Colonic mucosa (tissue), 4 donors: ENCODE data around the gene CNST. TPM values are rescaled to one million over a fixed set of nuclear protein-coding genes. Genes with fewer than 3 reads are reported as not detected.
A peak's percentile ranks its signal among the peaks of the same experiment; 100 is the strongest.
"Not testable (repeated sequence)": the region's sequence is repeated elsewhere in the genome, so short reads cannot be mapped to it uniquely, and the experiment has no call there.

ENCODE experiments used
- DNase-seq: peaks from one replicate; pipeline ENCODE4 v3.0.0-alpha.2; 2020
- H3K27ac ChIP-seq: fragments of 200-600 bp; one replicate; pipeline ENCODE4 v1.8.0; 2021
- H3K27me3 ChIP-seq: fragments of 200-600 bp; one replicate; pipeline ENCODE4 v1.8.0; 2021
- H3K36me3 ChIP-seq: fragments of 200-600 bp; one replicate; pipeline ENCODE4 v1.8.0; 2021
- H3K4me1 ChIP-seq: fragments of 200-600 bp; one replicate; pipeline ENCODE4 v1.8.0; 2021; ENCODE audit warnings: mild to moderate bottlenecking
- H3K4me3 ChIP-seq: fragments of 200-600 bp; one replicate; pipeline ENCODE4 v1.8.0; 2021
- H3K9ac ChIP-seq, 2 donors: one replicate each; pipeline ENCODE4 v1.7.0; 2013; ENCODE audit warnings: control low read depth in 2 of 2, low read depth in 2 of 2, low read length in 2 of 2
- H3K9me3 ChIP-seq: fragments of 200-600 bp; one replicate; pipeline ENCODE4 v1.8.0; 2021
- intact Hi-C: fragments of 100-400 bp; cut with DNase I; formaldehyde crosslinking; loops from one replicate; pipeline ENCODE4 v1.14.1; 2022
- total RNA-seq, 2 donors: library from RNA; stranded (reverse); fragmentation: NEBNext Ultra II Directional in 1 of 2; extraction: Animal tissue kit (Norgen Biotek cat#: 25700) in 1 of 2; gene quantifications; one replicate each; pipeline ENCODE4 v1.2.1, GENCODE V29; 2021
- TF ChIP-seq, protein P1 (sequence below): fragments of 200-600 bp; IDR thresholded peaks from one replicate; pipeline ENCODE4 v1.8.0; 2022; ENCODE audit warnings: antibody characterized with exemption, mild to moderate bottlenecking
- donor health status: healthy.
- donor health status: DM: no; HTN: no; CAD: no.
- donor health status: DM: no; HTN: no; CAD: no.

CNST gene
- total RNA-seq, 2 donors from 2014 or later, result 20.9 to 43.1 TPM

DNA sequence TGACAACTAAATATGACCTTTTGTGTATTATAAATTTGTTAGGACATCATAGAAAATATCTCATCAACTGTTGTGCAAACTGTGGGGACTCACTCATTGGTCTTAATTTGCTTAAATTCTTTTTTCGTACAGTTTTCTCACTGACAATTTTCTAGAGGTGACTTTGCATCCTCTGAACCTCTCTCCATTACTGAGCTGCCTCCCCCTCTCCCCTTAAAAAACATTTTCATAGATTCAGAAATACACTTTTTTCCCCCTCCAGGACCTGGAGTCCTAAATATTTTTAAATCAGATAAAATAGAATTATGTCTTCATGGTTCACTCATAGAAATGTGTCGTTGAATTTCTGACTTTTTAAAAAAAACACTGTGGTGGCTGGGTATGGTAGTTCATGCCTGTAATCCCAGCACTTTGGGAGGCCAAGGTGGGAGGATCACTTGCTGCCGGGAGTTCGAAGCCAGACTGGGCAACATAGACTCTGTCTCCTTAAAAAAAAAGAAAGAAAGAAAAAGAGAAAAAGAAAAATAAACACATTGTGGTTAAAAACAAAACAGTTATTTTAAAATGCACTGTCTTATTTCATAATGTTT lies 1.5 kb downstream of the CNST start:
- Histone ChIP-seq H3K27me3 (no peaks in the 10 kb centered on the region), H3K4me3 (peak overlapping the region; percentile 93), H3K36me3 (no peaks in the 10 kb centered on the region), H3K9me3 (no peaks in the 10 kb centered on the region), H3K9ac (peak overlapping the region in 1 of 2 donors; percentile 96), H3K4me1 (peaks cover 8% of the 10 kb centered on the region), H3K27ac (peak overlapping the region; percentile 98)
- DNase-seq, result no peak
- intact Hi-C loops, result loop anchor here (10.0 kb wide), 1 partner anchor 63 kb away; the partner anchor contains the start of gene SMYD3
- TF ChIP-seq, protein P1, sequence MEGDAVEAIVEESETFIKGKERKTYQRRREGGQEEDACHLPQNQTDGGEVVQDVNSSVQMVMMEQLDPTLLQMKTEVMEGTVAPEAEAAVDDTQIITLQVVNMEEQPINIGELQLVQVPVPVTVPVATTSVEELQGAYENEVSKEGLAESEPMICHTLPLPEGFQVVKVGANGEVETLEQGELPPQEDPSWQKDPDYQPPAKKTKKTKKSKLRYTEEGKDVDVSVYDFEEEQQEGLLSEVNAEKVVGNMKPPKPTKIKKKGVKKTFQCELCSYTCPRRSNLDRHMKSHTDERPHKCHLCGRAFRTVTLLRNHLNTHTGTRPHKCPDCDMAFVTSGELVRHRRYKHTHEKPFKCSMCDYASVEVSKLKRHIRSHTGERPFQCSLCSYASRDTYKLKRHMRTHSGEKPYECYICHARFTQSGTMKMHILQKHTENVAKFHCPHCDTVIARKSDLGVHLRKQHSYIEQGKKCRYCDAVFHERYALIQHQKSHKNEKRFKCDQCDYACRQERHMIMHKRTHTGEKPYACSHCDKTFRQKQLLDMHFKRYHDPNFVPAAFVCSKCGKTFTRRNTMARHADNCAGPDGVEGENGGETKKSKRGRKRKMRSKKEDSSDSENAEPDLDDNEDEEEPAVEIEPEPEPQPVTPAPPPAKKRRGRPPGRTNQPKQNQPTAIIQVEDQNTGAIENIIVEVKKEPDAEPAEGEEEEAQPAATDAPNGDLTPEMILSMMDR, result no peak

DNA sequence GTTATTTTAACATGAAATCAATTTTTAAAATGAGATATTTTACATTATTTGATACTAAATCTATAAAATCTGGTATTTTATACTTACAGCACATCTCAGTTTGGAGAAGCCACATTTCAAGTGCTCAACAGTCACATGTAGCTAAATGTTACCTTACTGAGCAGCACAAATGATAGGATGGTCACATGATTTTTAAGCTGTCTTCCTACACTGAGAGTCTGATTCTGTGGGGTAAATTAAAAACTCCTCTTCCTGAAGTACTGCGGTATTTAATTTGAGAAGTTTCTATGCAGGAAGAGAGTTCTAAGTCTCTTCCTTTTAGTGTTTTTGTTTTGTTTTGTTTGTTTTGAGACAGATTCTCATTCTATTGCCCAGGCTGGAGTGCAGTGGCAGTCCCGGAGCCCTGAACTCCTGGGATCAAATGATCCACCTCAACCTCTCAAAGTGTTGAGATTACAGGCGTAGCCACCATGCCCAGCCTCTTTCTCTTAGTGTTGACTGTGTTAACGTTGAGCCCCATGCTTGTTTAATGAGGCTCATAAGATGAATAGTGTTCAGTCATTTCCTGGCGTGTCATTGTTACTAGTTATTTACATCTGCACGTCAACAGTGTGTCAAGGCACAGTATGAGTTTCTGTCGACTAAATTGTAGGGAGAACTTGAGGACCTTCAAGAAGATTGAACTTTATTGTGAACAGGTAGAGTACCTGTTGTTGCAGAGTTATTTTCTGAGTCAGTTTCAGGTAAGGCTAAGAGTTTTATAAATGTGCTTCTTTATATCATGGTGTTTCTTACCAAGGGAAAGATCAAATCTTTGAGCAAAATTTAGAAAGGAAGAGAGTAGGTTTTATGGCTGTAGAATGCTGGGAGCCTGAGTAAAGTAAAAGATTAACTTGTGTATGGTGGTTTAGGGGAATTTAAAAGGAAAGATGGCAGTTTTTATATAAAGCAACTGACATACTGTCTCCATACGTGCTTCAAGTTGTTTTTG lies 3.3 kb downstream of the CNST start:
- peak overlapping the region; percentile 41 to 52 for H3K9ac ChIP-seq
- no peaks in the 10 kb centered on the region for H3K36me3 ChIP-seq
- no peaks in the 10 kb centered on the region for H3K9me3 ChIP-seq
- peak overlapping the region; percentile 69 for H3K27ac ChIP-seq
- H3K4me3 ChIP-seq, result peak overlapping the region; percentile 2
- peak; percentile 55 for DNase-seq
- intact Hi-C loops, result loop anchor here (10.0 kb wide), 1 partner anchor 65 kb away; the partner anchor contains the start of gene SMYD3
- H3K4me1 ChIP-seq, result peaks cover 8% of the 10 kb centered on the region
- H3K27me3 ChIP-seq, result no peaks in the 10 kb centered on the region
- TF ChIP-seq, protein P1, result no peak

DNA sequence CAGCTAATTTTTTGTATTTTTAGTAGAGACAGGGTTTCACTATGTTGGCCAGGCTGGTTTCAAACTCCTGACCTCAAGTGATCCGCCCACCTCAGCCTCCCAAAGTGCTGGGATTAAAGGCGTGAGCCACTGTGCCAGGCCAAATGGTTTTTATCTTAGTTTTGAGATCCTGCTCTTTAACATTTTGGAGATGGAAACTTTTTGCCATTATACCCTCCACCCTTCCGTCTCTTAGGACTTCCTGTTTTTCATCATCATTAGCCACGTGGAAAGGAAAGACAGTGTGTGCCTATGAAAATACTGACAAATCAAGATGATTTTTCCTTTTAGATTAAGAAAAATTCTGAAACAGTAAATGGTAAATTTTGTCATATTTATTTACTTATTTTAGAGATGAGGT lies 5.1 kb downstream of the CNST start:
- H3K4me1 ChIP-seq, intact Hi-C loops: not testable (repeated sequence)

DNA sequence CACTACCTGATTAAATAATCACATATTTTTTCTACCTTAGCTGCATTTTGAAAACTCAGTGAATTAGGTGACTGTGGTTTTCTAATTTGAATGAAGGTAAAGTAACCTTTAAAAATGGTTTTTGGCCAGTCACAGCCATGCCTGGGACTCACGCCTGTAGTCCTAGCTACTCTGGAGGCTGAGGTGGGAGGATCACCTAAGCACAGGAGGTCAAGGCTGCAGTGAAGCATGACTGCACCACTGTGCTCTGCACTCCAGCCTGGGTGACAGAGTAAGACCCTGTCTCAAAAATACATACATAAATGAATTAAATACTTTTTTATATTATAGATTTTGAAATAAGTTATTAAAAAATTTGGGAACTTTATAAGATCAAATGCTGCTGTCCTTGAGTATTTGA lies 5.7 kb downstream of the CNST start:
- Histone ChIP-seq H3K27ac (no peak overlapping the region), H3K9me3 (no peaks in the 10 kb centered on the region), H3K4me3 (no peak overlapping the region), H3K36me3 (no peaks in the 10 kb centered on the region), H3K4me1 (peaks cover 8% of the 10 kb centered on the region), H3K27me3 (no peaks in the 10 kb centered on the region), H3K9ac (no peak overlapping the region)
- TF ChIP-seq, protein P1, result no peak
- intact Hi-C loops, result no loop called here
- DNase-seq, result no peak

More for the DNA sequence above, 5.1 kb downstream of the CNST start:
- H3K4me3 ChIP-seq, H3K36me3 ChIP-seq, DNase-seq, H3K9me3 ChIP-seq, H3K27me3 ChIP-seq, H3K9ac ChIP-seq: not testable (repeated sequence)
- H3K27ac ChIP-seq, result peak overlapping the region; percentile 11

DNA sequence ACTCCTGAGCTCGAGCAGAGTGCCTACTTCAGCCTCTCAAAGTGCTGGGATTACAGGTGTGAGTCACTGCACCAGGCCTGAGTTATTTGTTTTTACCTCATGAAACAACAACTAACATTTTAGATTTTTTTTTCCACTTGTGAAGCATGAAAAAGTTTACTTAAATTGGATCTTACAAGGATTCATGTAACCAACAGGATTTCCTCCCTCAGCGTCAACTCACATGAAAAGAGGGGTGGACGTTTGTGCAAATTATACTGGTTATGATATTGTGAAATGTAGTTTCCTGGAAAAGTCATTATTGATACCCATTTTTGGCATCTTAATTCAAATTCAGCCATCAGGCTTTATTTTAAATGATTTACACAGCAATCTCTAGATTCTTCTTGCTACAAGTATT lies 6.5 kb downstream of the CNST start:
- intact Hi-C loops, result no loop called here
- no peak overlapping the region for H3K4me3 ChIP-seq
- TF ChIP-seq, protein P1, result no peak
- H3K9ac ChIP-seq, result no peak overlapping the region
- no peak overlapping the region for H3K27ac ChIP-seq
- no peaks in the 10 kb centered on the region for H3K27me3 ChIP-seq
- peaks cover 8% of the 10 kb centered on the region for H3K4me1 ChIP-seq
- H3K36me3 ChIP-seq, result no peaks in the 10 kb centered on the region
- no peaks in the 10 kb centered on the region for H3K9me3 ChIP-seq
- DNase-seq, result no peak
